Ishikawa (cell line): ENCODE measurements around the gene CYFIP2.

Source experiments
- CEBPB ChIP-seq: IDR thresholded peaks from 2 replicates; pipeline ENCODE4 v1.6.1; 2012
- CREB1 ChIP-seq: IDR thresholded peaks from 2 replicates; pipeline ENCODE4 v1.6.1; 2012; ENCODE audit warnings: low read depth
- EGR1 ChIP-seq: IDR thresholded peaks from 2 replicates; pipeline ENCODE4 v1.6.1; 2012
- EP300 ChIP-seq: IDR thresholded peaks from 2 replicates; pipeline ENCODE4 v1.6.1; 2012; ENCODE audit warnings: borderline replicate concordance
- FOXM1 ChIP-seq: IDR thresholded peaks from 2 replicates; pipeline ENCODE4 v1.6.1; 2012; ENCODE audit warnings: low read depth, borderline replicate concordance
- NFIC ChIP-seq: IDR thresholded peaks from 2 replicates; pipeline ENCODE4 v1.6.1; 2012
- RAD21 ChIP-seq: IDR thresholded peaks from 2 replicates; pipeline ENCODE4 v1.6.1; 2012; ENCODE audit warnings: low read depth
- TAF1 ChIP-seq: IDR thresholded peaks from 2 replicates; pipeline ENCODE4 v1.6.1; 2012; ENCODE audit warnings: low read depth, mild to moderate bottlenecking
- TCF12 ChIP-seq: IDR thresholded peaks from 2 replicates; pipeline ENCODE4 v1.6.1; 2012; ENCODE audit warnings: low read depth
- TEAD4 ChIP-seq: IDR thresholded peaks from 2 replicates; pipeline ENCODE4 v1.6.1; 2012
- YY1 ChIP-seq: IDR thresholded peaks from 2 replicates; pipeline ENCODE4 v1.6.1; 2012; ENCODE audit warnings: low read depth
- ZBTB7A ChIP-seq: IDR thresholded peaks from 2 replicates; pipeline ENCODE4 v1.6.1; 2012; ENCODE audit warnings: low read depth
- TF ChIP-seq, protein P1 (sequence below): IDR thresholded peaks from 2 replicates; pipeline ENCODE4 v1.6.1; 2012; ENCODE audit warnings: low read depth, mild to moderate bottlenecking
- TF ChIP-seq, protein P2 (sequence below): IDR thresholded peaks from 2 replicates; pipeline ENCODE4 v1.6.1; 2012
- TF ChIP-seq, protein P3 (sequence below): IDR thresholded peaks from 2 replicates; pipeline ENCODE4 v1.6.1; 2012

Gene CYFIP2

DNA sequence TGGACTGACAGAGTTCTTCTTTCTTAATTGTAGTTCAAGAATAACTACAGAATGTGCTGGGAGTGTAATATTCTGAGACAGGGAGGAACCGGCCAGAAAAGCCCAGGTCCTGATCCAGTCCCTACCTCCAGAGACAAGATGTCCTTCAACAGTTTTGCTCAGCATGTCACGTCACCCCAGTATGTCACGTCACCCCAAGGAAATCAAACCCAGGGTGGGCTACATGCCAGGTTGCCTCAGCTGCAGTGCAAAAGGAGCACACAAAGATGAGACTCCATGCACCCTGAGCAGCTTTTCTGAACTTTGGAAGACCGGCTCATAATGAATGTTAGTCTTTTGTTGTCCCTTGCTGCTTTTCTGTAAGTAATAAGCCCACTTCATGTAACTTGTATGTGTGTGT is 168.2 kb downstream of the CYFIP2 start:
- TF ChIP-seq, protein P1, sequence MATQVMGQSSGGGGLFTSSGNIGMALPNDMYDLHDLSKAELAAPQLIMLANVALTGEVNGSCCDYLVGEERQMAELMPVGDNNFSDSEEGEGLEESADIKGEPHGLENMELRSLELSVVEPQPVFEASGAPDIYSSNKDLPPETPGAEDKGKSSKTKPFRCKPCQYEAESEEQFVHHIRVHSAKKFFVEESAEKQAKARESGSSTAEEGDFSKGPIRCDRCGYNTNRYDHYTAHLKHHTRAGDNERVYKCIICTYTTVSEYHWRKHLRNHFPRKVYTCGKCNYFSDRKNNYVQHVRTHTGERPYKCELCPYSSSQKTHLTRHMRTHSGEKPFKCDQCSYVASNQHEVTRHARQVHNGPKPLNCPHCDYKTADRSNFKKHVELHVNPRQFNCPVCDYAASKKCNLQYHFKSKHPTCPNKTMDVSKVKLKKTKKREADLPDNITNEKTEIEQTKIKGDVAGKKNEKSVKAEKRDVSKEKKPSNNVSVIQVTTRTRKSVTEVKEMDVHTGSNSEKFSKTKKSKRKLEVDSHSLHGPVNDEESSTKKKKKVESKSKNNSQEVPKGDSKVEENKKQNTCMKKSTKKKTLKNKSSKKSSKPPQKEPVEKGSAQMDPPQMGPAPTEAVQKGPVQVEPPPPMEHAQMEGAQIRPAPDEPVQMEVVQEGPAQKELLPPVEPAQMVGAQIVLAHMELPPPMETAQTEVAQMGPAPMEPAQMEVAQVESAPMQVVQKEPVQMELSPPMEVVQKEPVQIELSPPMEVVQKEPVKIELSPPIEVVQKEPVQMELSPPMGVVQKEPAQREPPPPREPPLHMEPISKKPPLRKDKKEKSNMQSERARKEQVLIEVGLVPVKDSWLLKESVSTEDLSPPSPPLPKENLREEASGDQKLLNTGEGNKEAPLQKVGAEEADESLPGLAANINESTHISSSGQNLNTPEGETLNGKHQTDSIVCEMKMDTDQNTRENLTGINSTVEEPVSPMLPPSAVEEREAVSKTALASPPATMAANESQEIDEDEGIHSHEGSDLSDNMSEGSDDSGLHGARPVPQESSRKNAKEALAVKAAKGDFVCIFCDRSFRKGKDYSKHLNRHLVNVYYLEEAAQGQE = no peak
- TF ChIP-seq CEBPB = no peak
- no peak for TF ChIP-seq FOXM1
- TF ChIP-seq TAF1 = no peak
- TF ChIP-seq EP300 = no peak
- no peak for TF ChIP-seq EGR1
- TF ChIP-seq, protein P2, sequence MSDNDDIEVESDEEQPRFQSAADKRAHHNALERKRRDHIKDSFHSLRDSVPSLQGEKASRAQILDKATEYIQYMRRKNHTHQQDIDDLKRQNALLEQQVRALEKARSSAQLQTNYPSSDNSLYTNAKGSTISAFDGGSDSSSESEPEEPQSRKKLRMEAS = no peak
- TF ChIP-seq CREB1 = no peak
- TF ChIP-seq, protein P3, sequence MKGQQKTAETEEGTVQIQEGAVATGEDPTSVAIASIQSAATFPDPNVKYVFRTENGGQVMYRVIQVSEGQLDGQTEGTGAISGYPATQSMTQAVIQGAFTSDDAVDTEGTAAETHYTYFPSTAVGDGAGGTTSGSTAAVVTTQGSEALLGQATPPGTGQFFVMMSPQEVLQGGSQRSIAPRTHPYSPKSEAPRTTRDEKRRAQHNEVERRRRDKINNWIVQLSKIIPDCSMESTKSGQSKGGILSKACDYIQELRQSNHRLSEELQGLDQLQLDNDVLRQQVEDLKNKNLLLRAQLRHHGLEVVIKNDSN = no peak
- TF ChIP-seq TCF12 = no peak
- no peak for TF ChIP-seq ZBTB7A
- no peak for TF ChIP-seq RAD21

DNA sequence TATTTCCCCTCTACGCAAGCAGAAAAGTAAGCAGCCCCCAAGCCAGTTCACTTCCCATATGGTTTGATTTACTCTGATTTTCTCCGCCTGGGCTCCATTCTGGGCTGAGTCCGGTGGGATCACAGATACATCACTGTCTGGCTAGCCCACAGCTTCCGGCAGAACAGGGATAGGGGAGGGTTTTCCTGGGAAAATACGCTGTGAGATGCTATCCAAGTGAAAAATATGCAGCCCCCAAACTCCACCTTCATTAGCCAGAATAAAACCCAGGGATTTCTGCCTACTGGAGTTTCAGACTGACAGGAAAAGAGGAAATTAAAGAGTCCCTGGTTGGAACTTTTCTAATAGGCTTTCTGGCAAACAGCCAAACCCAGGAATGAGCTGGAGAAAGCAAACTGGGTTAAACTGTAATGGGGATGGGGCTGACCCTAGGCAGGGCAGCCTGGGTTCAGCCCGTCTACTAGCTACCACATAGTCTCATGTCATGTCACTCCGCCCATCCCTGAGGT is 177.2 kb downstream of the CYFIP2 start:
- TF ChIP-seq NFIC (no peak), CEBPB (no peak), ZBTB7A (no peak), RAD21 (no peak), YY1 (no peak), TAF1 (no peak)
- TF ChIP-seq, protein P3 = no peak

DNA sequence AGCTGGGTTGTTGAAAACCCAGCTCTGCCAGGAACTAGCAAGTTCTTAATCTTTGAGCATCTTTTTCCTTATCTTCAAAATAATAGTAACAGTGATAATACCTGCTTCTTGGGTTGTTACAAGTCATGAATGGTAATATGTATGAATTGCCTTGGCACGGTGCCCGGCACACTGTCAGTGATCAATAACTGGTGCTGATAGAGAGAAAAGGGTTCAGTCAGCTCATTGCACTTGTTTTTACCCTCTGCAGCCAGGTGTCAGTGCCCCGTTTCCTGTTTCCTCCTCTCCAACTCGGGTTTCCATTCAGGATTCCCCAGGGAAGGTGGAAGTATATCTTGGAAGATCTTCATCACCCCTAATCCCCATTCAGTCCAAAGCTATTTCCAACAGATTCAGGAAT is 178.3 kb downstream of the CYFIP2 start:
- TF ChIP-seq, protein P3 = no peak
- no peak for TF ChIP-seq TCF12
- TF ChIP-seq, protein P2 = no peak
- TF ChIP-seq TAF1 = no peak
- no peak for TF ChIP-seq EP300
- TF ChIP-seq ZBTB7A = no peak
- TF ChIP-seq CREB1 = no peak
- TF ChIP-seq TEAD4 = no peak
- no peak for TF ChIP-seq CEBPB
- no peak for TF ChIP-seq RAD21
- TF ChIP-seq EGR1 = no peak
- TF ChIP-seq NFIC = no peak
- TF ChIP-seq YY1 = no peak
- TF ChIP-seq, protein P1 = no peak
- no peak for TF ChIP-seq FOXM1
